Fibroblast of the aortic adventitia (primary cell): ENCODE measurements around the gene PRKAR1B. TPM values are rescaled to one million over a fixed set of nuclear protein-coding genes. Genes with fewer than 3 reads are reported as not detected.
"Not testable (repeated sequence)": the region's sequence is repeated elsewhere in the genome, so short reads cannot be mapped to it uniquely, and the experiment has no call there.

Source experiments
- DNase-seq: peaks from one replicate; pipeline ENCODE4 v3.0.0-alpha.2; 2010; ENCODE audit warnings: low read depth
- H3K4me3 ChIP-seq: 2 replicates; pipeline ENCODE4 v1.5.1; 2011; ENCODE audit warnings: low read depth, mild to moderate bottlenecking, control low read depth, low read length, moderate library complexity
- CTCF ChIP-seq: IDR thresholded peaks from 2 replicates; pipeline ENCODE4 v1.5.1; 2011; ENCODE audit warnings: mild to moderate bottlenecking, low read length, control low read depth, inconsistent platforms; ENCODE audit not compliant: insufficient read depth
- total RNA-seq: library from RNA; depleted of rRNA; stranded (reverse); fragments of >200 nt; gene quantifications from 2 replicates; pipeline ENCODE4 v1.2.3, GENCODE V29; 2012; ENCODE audit warnings: low replicate concordance

Gene PRKAR1B
- total RNA-seq, 1 donor, result 7.0 TPM

GRCh38 chr7:746155-747061, 19.3 kb upstream of the PRKAR1B start:
- no peak for DNase-seq
- no peak overlapping the region for H3K4me3 ChIP-seq
- TF ChIP-seq CTCF, result no peak

GRCh38 chr7:745431-746154, 18.5 kb upstream of the PRKAR1B start:
- TF ChIP-seq CTCF, result no peak

GRCh38 chr7:744854-745430, 17.9 kb upstream of the PRKAR1B start:
- DNase-seq, result no peak
- no peak for TF ChIP-seq CTCF
- no peak overlapping the region for H3K4me3 ChIP-seq

More at GRCh38 chr7:745431-746154, 18.5 kb upstream of the PRKAR1B start:
- no peak overlapping the region for H3K4me3 ChIP-seq
- DNase-seq, result no peak

GRCh38 chr7:744128-744520, 17.0 kb upstream of the PRKAR1B start:
- H3K4me3 ChIP-seq, DNase-seq: not testable (repeated sequence)

- not testable (repeated sequence) for H3K4me3 ChIP-seq, DNase-seq
Observed at GRCh38 chr7:743341-744127, 16.5 kb upstream of the PRKAR1B start.

GRCh38 chr7:742791-743190, 15.7 kb upstream of the PRKAR1B start:
- no peak overlapping the region for H3K4me3 ChIP-seq
- no peak for TF ChIP-seq CTCF
- DNase-seq, result no peak

GRCh38 chr7:741850-742249, 14.8 kb upstream of the PRKAR1B start:
- H3K4me3 ChIP-seq, result no peak overlapping the region
- TF ChIP-seq CTCF, result no peak
- no peak for DNase-seq
